SIG-M5 (cell line): ENCODE data around the gene AGO1.
"Not testable (repeated sequence)": the region's sequence is repeated elsewhere in the genome, so short reads cannot be mapped to it uniquely, and the experiment has no call there.

Source experiments
- DNase-seq: peaks from one replicate; lab custom pipeline; 2025; lab: John Stamatoyannopoulos, UW

The AGO1 gene

DNA sequence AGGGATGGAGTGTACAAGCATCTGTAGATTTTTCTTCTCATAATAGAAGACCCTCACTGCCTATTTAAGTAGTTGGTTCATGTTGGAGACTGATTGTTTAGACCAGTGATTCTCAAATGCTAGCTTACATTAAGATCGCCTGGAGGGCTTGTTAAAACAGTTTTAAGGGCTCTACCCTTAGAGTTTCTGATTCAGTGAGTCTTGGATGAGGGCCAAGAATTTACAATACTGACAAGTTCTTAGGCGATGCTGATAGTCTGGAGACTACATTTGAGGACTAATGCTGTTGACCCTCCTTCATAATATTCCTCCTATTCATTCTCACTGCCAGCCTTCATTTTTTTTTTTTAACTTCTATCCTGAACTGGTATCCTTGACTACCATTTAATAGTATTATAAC is 32.7 kb downstream of the AGO1 start:
- no peak for DNase-seq

GRCh38 chr1:35923791-35924221 is 40.8 kb downstream of the AGO1 start:
- DNase-seq, result no peak

GRCh38 chr1:35924838-35925237 is 41.8 kb downstream of the AGO1 start:
- DNase-seq, result no peak

GRCh38 chr1:35925741-35926140 is 42.7 kb downstream of the AGO1 start:
- no peak for DNase-seq

DNA sequence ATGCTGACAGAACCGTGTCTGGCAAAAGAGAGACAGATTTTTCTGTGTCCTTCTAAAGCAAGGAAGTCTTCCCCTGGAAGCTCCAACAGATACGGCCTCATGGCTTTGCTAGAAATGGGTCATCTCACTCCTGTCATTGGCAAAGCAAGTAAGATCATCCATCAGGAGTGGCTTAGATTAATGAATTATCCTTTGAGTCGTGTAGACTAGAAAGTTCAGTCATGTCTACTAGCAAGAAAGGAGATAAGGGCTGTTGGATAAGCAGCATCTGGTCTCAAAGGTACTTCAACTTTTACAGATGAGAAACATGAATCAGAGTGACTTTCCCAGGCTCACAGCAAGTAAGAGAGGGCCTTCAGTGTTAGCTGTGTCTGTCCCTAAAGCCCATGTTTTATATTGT is 44.5 kb downstream of the AGO1 start:
- DNase-seq, result no peak

- no peak for DNase-seq
These were observed 47.0 kb downstream of the AGO1 start for GRCh38 chr1:35929730-35930592.

DNA sequence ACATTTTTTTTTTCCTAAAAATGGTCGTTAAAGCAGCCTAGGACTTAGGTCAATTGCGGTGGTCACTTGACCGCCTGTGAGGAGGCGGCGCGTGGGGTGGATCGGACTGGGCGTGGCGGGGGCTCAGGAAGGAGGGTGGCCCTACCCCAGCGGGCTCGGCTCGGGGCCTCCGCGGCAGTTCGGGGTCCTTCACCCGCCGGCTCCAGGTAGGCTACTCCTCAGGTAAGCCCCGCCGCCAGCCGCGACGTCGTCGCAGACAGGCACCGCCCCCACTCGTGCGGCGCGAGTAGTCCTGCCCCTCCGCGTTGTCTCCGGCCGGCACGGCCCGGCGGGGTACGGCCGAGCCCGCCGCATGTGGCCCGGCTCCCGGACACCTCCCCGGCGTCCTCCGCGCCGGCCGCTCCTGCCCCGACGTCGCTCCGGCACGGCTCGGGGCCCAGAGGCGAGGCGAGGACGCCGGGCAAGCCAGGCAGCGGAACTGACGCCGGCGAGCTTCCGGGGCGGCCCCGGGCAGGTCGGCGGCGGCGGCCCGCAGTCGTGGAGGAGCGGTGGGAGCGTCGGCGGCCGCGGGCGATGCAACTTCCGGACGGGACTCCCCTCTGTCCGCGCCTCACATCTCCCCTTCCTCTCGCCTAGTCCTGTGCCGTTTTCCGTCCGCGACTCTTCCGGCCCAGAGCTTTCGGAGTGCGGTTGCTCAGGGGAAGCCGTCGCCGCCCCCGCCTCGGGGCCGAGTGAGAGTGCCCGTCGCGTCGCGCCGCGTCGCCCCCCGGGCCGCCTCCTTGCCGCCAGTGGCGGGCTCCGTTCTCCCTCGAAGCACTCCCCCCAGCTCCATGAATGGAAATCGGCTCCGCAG is 47.8 kb downstream of the AGO1 start, which contains the start of gene AGO3:
TSS of gene AGO3 (plus strand) at position 513 of the 853 bp plus-strand sequence. CDS start at position 835, 322 bp downstream.
- DNase-seq, result peak; percentile 51

DNA sequence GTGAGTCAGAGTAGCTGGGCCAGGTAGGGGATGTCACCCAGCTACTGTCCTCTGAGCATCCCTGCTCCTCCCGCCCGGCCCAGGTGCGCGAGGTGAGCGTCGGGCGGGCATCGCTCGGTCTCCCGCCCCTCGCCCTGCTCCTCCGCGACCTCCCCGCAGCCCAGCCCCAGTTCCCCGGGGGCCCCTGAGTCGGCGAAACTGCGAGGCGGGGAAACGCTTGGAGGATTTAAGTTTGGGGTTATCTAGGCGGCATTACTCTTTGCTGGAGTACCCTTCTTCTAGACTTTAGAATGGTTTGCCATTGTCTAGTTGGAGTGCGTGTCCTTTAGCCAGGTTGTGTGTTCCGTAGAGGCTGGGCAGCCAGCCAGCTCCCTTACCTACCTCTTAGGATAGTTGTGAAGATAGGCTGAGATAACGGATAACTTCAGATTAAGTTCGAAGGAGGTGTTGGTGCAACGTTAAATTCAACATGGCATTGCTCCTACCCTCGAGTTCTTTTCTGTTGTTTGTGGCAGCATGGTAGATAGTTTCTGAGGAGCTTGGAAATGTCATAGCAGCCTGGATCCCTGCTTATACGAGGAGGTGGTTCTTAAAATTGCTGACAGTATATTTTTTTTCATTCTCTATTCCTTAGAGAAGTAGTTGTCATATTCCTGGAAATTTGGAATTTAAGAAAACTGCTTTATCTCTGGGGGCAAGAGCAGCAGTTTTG is 48.6 kb downstream of the AGO1 start:
- DNase-seq, result no peak

- DNase-seq, result no peak
These were observed 49.2 kb downstream of the AGO1 start for GRCh38 chr1:35932158-35932636.

DNA sequence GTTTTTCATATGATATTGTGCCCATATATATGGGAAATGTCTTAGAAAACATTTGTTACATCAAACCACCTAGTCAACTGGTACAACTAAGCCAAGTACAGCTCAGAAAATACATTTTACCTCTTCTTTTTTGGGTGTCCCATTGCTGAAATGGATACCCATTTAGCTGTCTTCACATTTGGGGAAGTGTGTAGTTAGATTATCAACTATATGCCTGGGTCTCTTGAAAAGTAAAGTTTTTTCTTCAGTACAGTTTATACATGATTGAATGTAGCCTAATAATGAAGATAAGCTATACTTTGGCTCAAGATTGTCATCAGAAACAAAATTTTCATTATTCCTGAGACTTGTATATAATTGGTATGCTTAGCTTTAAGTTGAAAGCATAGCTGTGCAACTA is 49.9 kb downstream of the AGO1 start:
- DNase-seq, result no peak

DNA sequence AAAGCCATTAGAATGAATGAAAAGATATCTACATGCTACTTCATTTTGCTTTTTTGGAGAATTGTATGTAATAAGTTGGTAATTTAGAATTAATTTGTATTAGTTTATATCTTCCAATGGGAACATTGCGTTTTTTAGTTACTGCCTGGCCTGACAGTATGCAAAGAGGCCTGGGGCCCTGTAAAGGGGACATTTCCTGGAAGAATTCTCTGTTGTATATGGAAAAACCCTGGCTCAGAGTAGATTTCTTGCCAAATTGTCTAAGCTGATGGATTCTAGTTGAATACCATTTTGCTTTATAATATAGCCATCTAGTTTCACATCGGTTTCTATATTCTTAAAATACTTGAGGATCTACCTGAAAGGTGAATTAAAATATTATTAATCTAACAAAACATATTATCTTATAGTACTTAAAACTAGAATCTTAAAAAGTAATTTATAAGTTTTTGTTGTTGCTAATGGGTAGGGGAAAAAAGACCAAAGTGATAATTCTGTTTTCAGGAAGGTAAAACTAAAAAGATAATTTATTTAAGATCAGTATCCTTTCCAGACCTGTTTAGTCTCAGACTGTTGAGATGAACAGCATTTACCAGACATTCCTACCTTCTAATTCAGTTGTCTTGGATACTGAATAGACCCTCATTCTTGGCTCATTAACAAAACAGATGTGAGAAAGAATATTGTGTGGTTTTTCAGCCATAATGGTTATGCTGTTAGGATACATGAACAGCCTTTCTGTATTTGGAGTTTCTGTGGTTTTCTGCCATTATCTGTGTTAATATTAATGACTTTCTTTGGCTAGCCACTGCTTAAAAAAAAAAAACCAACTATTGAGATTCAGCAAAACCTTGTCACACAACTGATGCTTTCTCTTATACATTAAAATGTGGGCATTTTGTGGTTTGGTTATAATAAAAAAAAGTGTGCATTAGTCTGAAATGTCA is 52.7 kb downstream of the AGO1 start:
- DNase-seq, result no peak

GRCh38 chr1:35936838-35937237 is 53.8 kb downstream of the AGO1 start:
- no peak for DNase-seq

GRCh38 chr1:35939484-35939883 is 56.5 kb downstream of the AGO1 start:
- DNase-seq, result no peak

DNA sequence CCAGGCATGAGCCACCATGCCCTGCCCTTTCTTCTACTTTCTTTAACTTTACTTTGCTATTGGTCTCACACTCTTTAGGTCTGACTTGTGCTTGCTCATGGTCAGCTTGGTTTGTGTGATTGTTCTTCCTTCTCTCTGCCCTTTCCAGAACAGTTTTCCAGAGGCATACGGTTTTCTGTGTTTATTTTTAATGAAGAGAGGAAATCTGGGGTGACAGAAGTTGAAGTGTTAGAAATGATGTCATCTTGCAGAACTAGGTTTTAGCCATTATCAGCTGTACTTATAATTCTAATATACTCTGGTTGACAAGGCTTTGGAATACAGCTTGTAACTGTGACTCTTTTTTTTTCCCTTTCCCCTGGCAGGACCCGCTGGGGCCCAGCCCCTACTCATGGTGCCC is 62.3 kb downstream of the AGO1 start:
- DNase-seq, result no peak

GRCh38 chr1:35947547-35947946 is 64.5 kb downstream of the AGO1 start:
- DNase-seq, result no peak

GRCh38 chr1:35958558-35958957 is 75.5 kb downstream of the AGO1 start:
- no peak for DNase-seq

GRCh38 chr1:35959304-35959703 is 76.3 kb downstream of the AGO1 start:
- no peak for DNase-seq

DNA sequence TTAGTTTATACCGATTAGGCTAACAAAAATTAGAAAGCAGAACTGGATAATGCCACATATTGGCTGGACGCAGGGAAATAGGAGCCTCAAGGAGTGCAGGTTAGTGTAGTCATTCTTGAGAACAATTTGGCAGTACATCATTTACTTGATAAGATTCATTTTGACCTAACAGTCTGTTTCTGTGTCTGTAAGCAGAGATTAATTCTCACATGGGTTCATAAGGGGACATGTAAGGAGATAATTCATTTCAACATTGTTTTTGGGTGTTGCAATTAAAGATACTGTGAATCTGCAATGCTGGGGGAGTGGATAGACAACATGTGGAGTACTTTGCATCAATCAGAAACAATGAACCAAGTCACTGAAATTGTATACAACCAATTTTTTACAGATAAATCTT is 79.9 kb downstream of the AGO1 start:
- no peak for DNase-seq

GRCh38 chr1:35964277-35964676 is 81.3 kb downstream of the AGO1 start:
- not testable (repeated sequence) for DNase-seq

DNA sequence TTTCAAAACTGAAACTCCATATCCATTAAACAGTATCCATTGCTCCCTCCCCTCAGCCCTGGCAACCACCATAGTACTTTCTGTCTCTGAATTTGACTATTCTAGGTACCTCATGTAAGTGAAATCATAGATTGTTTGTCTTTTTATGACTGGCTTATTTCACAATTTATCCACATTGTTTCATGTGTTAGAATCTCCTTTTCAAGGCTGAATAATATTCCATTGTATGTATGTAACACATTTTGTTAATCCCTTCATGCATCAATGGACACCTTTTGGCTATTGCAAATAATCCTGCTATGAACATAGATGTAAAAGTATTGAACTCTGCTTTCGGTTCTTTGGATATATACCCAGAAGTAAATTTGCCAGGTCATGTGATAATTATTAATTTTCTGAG is 85.4 kb downstream of the AGO1 start:
- no peak for DNase-seq

DNA sequence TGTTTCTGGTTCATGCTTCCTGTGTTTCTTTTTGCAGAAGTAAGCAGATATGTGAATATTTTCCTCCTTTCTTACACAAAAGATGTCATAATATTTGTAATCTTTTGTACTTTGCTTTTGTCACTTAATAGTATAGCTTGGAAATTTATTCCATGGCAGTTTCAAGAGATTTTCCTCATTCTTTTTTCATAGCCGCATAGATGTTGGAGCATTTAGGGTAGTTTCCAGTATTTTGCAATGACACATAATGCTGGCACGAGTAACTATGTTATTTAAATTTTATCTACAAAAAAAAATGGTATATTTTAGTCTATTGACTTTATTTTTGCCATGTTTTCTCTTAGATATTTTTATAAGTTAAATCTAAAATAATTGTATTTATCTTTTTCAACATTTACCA is 88.6 kb downstream of the AGO1 start:
- DNase-seq, result no peak
